ENCODE results near the gene ZFYVE16. TPM values are rescaled to one million over a fixed set of nuclear protein-coding genes. Genes with fewer than 3 reads are reported as not detected.

ZFYVE16 gene
- total and polyA plus RNA-seq, 2 of the 13 experiments (the other 11 are each of a cell fraction or from before 2014, with no cell fraction given), result 9.3 to 33.3 TPM

- no peak for FAIRE-seq
- no peak overlapping the region for H3K27ac ChIP-seq (ENCODE audit: extremely low read length, insufficient read depth, low read length)
- in situ Hi-C loops (cut with HindIII; ENCODE audit: extremely low pct_ligation_motif_present, low pct_unique_long_range_greater_than_20kb), result no loop called here
- TF ChIP-seq MAFG (CRISPR knock-in tag; IDR thresholded peaks at IDR 0.05) (no peak), SKI (IDR thresholded peaks at IDR 0.05; ENCODE audit: partially characterized antibody) (no peak), ZHX2 (IDR thresholded peaks at IDR 0.05; ENCODE audit: low read depth) (no peak), ZHX2 (CRISPR knock-in tag; IDR thresholded peaks at IDR 0.05; ENCODE audit: borderline replicate concordance) (no peak), WIZ (CRISPR knock-in tag; IDR thresholded peaks at IDR 0.05) (no peak), HDAC1 (CRISPR knock-in tag; IDR thresholded peaks at IDR 0.05) (no peak)
- TF ChIP-seq, protein P1, sequence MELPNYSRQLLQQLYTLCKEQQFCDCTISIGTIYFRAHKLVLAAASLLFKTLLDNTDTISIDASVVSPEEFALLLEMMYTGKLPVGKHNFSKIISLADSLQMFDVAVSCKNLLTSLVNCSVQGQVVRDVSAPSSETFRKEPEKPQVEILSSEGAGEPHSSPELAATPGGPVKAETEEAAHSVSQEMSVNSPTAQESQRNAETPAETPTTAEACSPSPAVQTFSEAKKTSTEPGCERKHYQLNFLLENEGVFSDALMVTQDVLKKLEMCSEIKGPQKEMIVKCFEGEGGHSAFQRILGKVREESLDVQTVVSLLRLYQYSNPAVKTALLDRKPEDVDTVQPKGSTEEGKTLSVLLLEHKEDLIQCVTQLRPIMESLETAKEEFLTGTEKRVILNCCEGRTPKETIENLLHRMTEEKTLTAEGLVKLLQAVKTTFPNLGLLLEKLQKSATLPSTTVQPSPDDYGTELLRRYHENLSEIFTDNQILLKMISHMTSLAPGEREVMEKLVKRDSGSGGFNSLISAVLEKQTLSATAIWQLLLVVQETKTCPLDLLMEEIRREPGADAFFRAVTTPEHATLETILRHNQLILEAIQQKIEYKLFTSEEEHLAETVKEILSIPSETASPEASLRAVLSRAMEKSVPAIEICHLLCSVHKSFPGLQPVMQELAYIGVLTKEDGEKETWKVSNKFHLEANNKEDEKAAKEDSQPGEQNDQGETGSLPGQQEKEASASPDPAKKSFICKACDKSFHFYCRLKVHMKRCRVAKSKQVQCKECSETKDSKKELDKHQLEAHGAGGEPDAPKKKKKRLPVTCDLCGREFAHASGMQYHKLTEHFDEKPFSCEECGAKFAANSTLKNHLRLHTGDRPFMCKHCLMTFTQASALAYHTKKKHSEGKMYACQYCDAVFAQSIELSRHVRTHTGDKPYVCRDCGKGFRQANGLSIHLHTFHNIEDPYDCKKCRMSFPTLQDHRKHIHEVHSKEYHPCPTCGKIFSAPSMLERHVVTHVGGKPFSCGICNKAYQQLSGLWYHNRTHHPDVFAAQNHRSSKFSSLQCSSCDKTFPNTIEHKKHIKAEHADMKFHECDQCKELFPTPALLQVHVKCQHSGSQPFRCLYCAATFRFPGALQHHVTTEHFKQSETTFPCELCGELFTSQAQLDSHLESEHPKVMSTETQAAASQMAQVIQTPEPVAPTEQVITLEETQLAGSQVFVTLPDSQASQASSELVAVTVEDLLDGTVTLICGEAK (IDR thresholded peaks at IDR 0.05), result no peak
- TF ChIP-seq, protein P1 (CRISPR knock-in tag; IDR thresholded peaks at IDR 0.05), result no peak
Measured at GRCh38 chr5:80516826-80517225, 109.0 kb downstream of the ZFYVE16 start.

More at GRCh38 chr5:80516826-80517225, 109.0 kb downstream of the ZFYVE16 start:
- no peak for DNase-seq (ENCODE audit: low spot score)
- no peaks in the 10 kb centered on the region for H3K27me3 ChIP-seq (ENCODE audit: control insufficient read depth in 1 of 2, insufficient read depth in 2 of 2, low read length in 2 of 2)
- 89% methylated on average over 4 of the region's 4 CpGs for WGBS (ENCODE audit: low lambda C conversion rate)
- ATAC-seq, result no peak
- no peak overlapping the region for H3K9ac ChIP-seq (ENCODE audit: insufficient read depth, low read depth, low read length)
- BruUV-seq (replicated peaks), result no TSS peak
- H3K9me3 ChIP-seq (ENCODE audit: low read length), result no peaks in the 10 kb centered on the region
- POLR2A ChIA-PET, result no interaction called here
- H3K79me2 ChIP-seq (ENCODE audit: insufficient read depth, low read length), result no peaks in the 10 kb centered on the region
- H2AFZ ChIP-seq (ENCODE audit: low read length), result no peak overlapping the region
- no peak overlapping the region for H3K4me3 ChIP-seq (replicated peaks in 1 of 3; ENCODE audit: insufficient read depth in 1 of 3, low read depth in 2 of 3, low read length in 3 of 3)
- H3K4me1 ChIP-seq (ENCODE audit: insufficient read depth, low read length), result no peaks in the 10 kb centered on the region
- intact Hi-C loops (cut with micrococcal nuclease; ENCODE audit: unreplicated experiment), result no loop called here
- CTCF ChIA-PET (ENCODE audit: low intra/inter-chr PET ratio, low total read pairs), result no interaction called here
- H3K36me3 ChIP-seq (replicated peaks in 1 of 2; ENCODE audit: control insufficient read depth in 1 of 2, insufficient read depth in 2 of 2, low read length in 2 of 2), result no peaks in the 10 kb centered on the region
- H3K4me2 ChIP-seq (ENCODE audit: low read depth, low read length), result no peak overlapping the region
- H4K20me1 ChIP-seq (ENCODE audit: insufficient read depth, low read length), result no peaks in the 10 kb centered on the region
